HepG2 (cell line): ENCODE data around the gene PRELP. TPM values are rescaled to one million over a fixed set of nuclear protein-coding genes. Genes with fewer than 3 reads are reported as not detected.

Source experiments
- ATAC-seq: fragments of 200-7000 bp; cut with Tn5 transposase; 3 replicates; pipeline ENCODE4 v1.9.1; 2020; ENCODE audit warnings: mild to moderate bottlenecking, moderate library complexity
- BruUV-seq: library from RNA; stranded (reverse); fragments of 400-500 nt; replicated peaks from 2 replicates; lab custom pipeline; 2021; lab: Mats Ljungman, UMichigan
- CTCF ChIA-PET: fragments of 300-600 bp; formaldehyde crosslinking; extraction: SDS; loops from one replicate; lab custom pipeline; 2021; ENCODE audit warnings: low total read pairs, inconsistent platforms, low intra/inter-chr PET ratio; lab: Yijun Ruan, JAX
- POLR2A ChIA-PET: fragments of 350-600 bp; sonication (Branson Sonifier 250); formaldehyde crosslinking; loops from one replicate; lab custom pipeline; 2020; ENCODE audit warnings: antibody characterized with exemption, inconsistent platforms; lab: Yijun Ruan, JAX
- DNase-seq: peaks from one replicate; pipeline ENCODE4 v3.0.0-alpha.2; 2015; ENCODE audit warnings: low spot score
- FAIRE-seq: peaks from 3 replicates; lab custom pipeline; 2011; peaks lifted over from hg19 to GRCh38; lab: Jason Lieb, UNC
- H2AFZ ChIP-seq: one replicate; pipeline ENCODE4 v1.6.1; 2011; ENCODE audit warnings: low read length, inconsistent platforms
- H3K27ac ChIP-seq: fragments of 300-600 bp; 3 replicates; pipeline ENCODE4 v1.8.0; 2011; ENCODE audit warnings: mixed run types, mild to moderate bottlenecking, mixed read lengths, low read length, inconsistent platforms; ENCODE audit not compliant: insufficient read depth; ENCODE audit errors: extremely low read length
- H3K27me3 ChIP-seq, 2 experiments: fragments of 200-600 bp in 1 of 2; 2 replicates in 1 of 2; 3 replicates in 1 of 2; pipeline versions ENCODE4 v1.6.0 to v1.8.0; 2011; ENCODE audit warnings: low read length in 2 of 2, mild to moderate bottlenecking in 2 of 2, moderate library complexity in 2 of 2, inconsistent platforms in 1 of 2; ENCODE audit not compliant: insufficient read depth in 2 of 2, control insufficient read depth in 1 of 2
- H3K36me3 ChIP-seq, 2 experiments: fragments of 200-600 bp in 1 of 2; replicated peaks in 1 of 2; 2 replicates in 1 of 2; 3 replicates in 1 of 2; pipeline versions ENCODE4 v1.5.1 to v1.8.0; 2011; ENCODE audit warnings: low read length in 2 of 2, inconsistent platforms in 1 of 2; ENCODE audit not compliant: insufficient read depth in 2 of 2, control insufficient read depth in 1 of 2
- H3K4me1 ChIP-seq: 2 replicates; pipeline ENCODE4 v1.5.1; 2012; ENCODE audit warnings: low read length, inconsistent platforms; ENCODE audit not compliant: insufficient read depth
- H3K4me2 ChIP-seq: 2 replicates; pipeline ENCODE4 v1.6.0; 2011; ENCODE audit warnings: low read depth, low read length, inconsistent platforms
- H3K4me3 ChIP-seq, 3 experiments: fragments of 200-600 bp in 1 of 3; sonication (generic), shearing (Covaris generic) in 1 of 3; replicated peaks in 1 of 3; 2 replicates each; pipeline ENCODE4 v1.5.1; 2011 to 2016; ENCODE audit warnings: low read length in 3 of 3, inconsistent platforms in 2 of 3, low read depth in 2 of 3, mild to moderate bottlenecking in 2 of 3, control low read depth in 1 of 3, mixed read lengths in 1 of 3; ENCODE audit not compliant: insufficient read depth in 1 of 3
- H3K79me2 ChIP-seq: one replicate; pipeline ENCODE4 v1.6.1; 2011; ENCODE audit warnings: low read length, inconsistent platforms; ENCODE audit not compliant: insufficient read depth
- H3K9ac ChIP-seq: 2 replicates; pipeline ENCODE4 v1.6.0; 2011; ENCODE audit warnings: mild to moderate bottlenecking, low read depth, low read length, inconsistent platforms; ENCODE audit not compliant: insufficient read depth
- H3K9me3 ChIP-seq: 2 replicates; pipeline ENCODE4 v1.5.1; 2012; ENCODE audit warnings: mild to moderate bottlenecking, low read length
- H4K20me1 ChIP-seq: 2 replicates; pipeline ENCODE4 v1.6.0; 2011; ENCODE audit warnings: inconsistent platforms, mild to moderate bottlenecking, low read length, moderate library complexity; ENCODE audit not compliant: insufficient read depth
- ARNTL ChIP-seq: sonication (generic); formaldehyde crosslinking; IDR thresholded peaks from 2 replicates; pipeline ENCODE4 v1.4.0; 2020; ENCODE audit warnings: mild to moderate bottlenecking, missing genetic modification reagents
- ATF1 ChIP-seq: IDR thresholded peaks from 2 replicates; pipeline ENCODE4 v1.6.1; 2016; ENCODE audit warnings: mild to moderate bottlenecking, control low read depth
- CEBPG ChIP-seq: IDR thresholded peaks from 2 replicates; pipeline ENCODE4 v1.6.1; 2016
- CERS6 ChIP-seq: sonication (generic); formaldehyde crosslinking; IDR thresholded peaks from 2 replicates; pipeline ENCODE4 v1.5.0; 2020; ENCODE audit warnings: missing genetic modification reagents
- DMTF1 ChIP-seq: sonication (generic); formaldehyde crosslinking; IDR thresholded peaks from 2 replicates; pipeline ENCODE4 v1.4.0; 2020; ENCODE audit warnings: mild to moderate bottlenecking, missing genetic modification reagents
- EZH2 ChIP-seq: conservative IDR thresholded peaks from 2 replicates; pipeline ENCODE4 v1.6.1; 2012; ENCODE audit warnings: mild to moderate bottlenecking, low read depth, low read length, moderate library complexity
- HMGA1 ChIP-seq: sonication (generic); formaldehyde crosslinking; conservative IDR thresholded peaks from 2 replicates; pipeline ENCODE4 v1.4.0; 2020; ENCODE audit warnings: missing genetic modification reagents
- SNRNP70 ChIP-seq: fragments of 200-400 bp; formaldehyde crosslinking; IDR thresholded peaks from 2 replicates; pipeline ENCODE4 v1.6.1; 2017; ENCODE audit warnings: mild to moderate bottlenecking, low read depth, low read length, moderate library complexity
- TCF7 ChIP-seq: sonication (generic); IDR thresholded peaks from 2 replicates; pipeline ENCODE4 v1.6.1; 2016; ENCODE audit warnings: antibody characterized with exemption, low read depth
- ZFP62 ChIP-seq: sonication (generic); formaldehyde crosslinking; IDR thresholded peaks from 2 replicates; pipeline ENCODE4 v1.4.0; 2020; ENCODE audit warnings: missing genetic modification reagents
- ZFP90 ChIP-seq: sonication (generic); formaldehyde crosslinking; IDR thresholded peaks from 2 replicates; pipeline ENCODE4 v1.8.0; 2022; ENCODE audit warnings: missing genetic modification reagents, mild to moderate bottlenecking, inconsistent platforms, borderline replicate concordance
- ZKSCAN8 ChIP-seq: IDR thresholded peaks from 2 replicates; pipeline ENCODE4 v1.6.1; 2016; ENCODE audit warnings: borderline replicate concordance, missing genetic modification reagents, missing compliant biosample characterization
- ZNF414 ChIP-seq: sonication (generic); formaldehyde crosslinking; IDR thresholded peaks from 2 replicates; pipeline ENCODE4 v1.5.0; 2020; ENCODE audit warnings: missing genetic modification reagents
- WGBS: methylation state at CpG from one replicate; pipeline ENCODE4 v1.1.6; 2017; ENCODE audit warnings: low lambda C conversion rate; 5-methylcytosine and 5-hydroxymethylcytosine counted together
- in situ Hi-C: cut with HindIII; loops from 2 replicates; pipeline ENCODE4 v1.10.0; 2017; ENCODE audit warnings: low pct_unique_long_range_greater_than_20kb; ENCODE audit not compliant: extremely low pct_ligation_motif_present
- intact Hi-C: fragments of 100-400 bp; cut with micrococcal nuclease; formaldehyde crosslinking; loops from one replicate; pipeline ENCODE4 v1.10.0; 2022; ENCODE audit not compliant: unreplicated experiment
- polyA plus RNA-seq, 8 experiments: library from polyadenylated mRNA; depleted of rRNA in 3 of 8; stranded (reverse) in 7 of 8; unstranded in 1 of 8; fragments of >200 nt; fragmentation: Illumina TruSeq in 4 of 8; extraction: Trizol in 4 of 8; gene quantifications; 2 replicates each; pipeline versions ENCODE4 v1.2.1 to v1.2.3, GENCODE V29; 2011 to 2016; ENCODE audit warnings: low read depth in 4 of 8, missing spikeins in 1 of 8, mixed read lengths in 1 of 8; ENCODE audit not compliant: insufficient read depth in 1 of 8
- total RNA-seq, 5 experiments: library from RNA; depleted of rRNA; stranded (reverse); fragments of >200 nt; fragmentation: Illumina TruSeq; extraction: Trizol; gene quantifications; 2 replicates each; pipeline ENCODE4 v1.2.3, GENCODE V29; 2016; ENCODE audit warnings: low read depth in 1 of 5
- TF ChIP-seq, protein P1 (sequence below): sonication (generic); formaldehyde crosslinking; IDR thresholded peaks from 2 replicates; pipeline ENCODE4 v1.4.0; 2020; ENCODE audit warnings: missing genetic modification reagents
- TF ChIP-seq, protein P2 (sequence below): sonication (generic); formaldehyde crosslinking; IDR thresholded peaks from 2 replicates; pipeline ENCODE4 v1.4.0; 2020; ENCODE audit warnings: mild to moderate bottlenecking, missing genetic modification reagents

PRELP gene
- total and polyA plus RNA-seq, 2 of the 13 experiments (the other 11 are each of a cell fraction or from before 2014, with no cell fraction given) = not detected

DNA sequence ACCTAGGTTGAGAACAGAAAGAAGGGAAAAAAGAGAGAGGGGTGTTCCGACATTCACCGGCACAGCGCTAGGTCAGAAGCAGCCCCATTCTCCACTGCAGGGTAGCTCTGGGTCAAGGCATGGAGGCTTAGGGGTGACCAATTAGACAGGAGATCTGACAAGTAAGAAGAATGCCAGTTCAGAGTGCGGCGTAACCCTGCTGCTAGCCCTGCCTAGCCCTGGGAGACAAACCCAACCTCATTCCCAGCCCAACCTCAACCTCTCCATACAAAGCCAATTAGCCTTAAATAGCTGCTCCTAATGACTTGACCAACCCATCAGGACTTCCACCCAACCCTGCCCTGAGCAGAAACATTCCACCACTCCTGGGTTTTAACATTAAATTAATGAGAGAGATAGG, 3.4 kb downstream of the PRELP start (continued):
- TF ChIP-seq ZFP90 (CRISPR knock-in tag) = no peak

DNA sequence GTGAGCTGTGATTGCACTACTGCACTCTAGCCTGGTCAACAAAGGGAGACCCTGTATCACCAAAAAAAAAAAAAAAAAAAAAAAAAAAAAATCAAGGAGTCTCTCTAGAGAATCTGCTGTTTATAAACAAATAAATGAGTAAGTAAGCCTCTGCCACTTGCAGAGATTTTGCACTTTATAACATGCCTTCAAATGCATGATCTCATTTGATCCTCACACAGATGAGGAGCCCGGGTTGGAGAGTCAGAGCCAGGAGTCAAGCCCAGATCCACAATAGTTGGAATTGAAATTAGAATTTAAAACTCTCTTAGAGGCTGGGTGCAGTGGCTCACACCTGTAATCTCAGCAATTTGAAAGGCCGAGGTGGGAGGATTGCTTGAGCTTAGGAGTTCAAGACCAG, 4.0 kb downstream of the PRELP start:
- 14% methylated on average over 2 of the region's 2 CpGs for WGBS
- H3K4me3 ChIP-seq = no peak overlapping the region
- H3K4me2 ChIP-seq = no peak overlapping the region
- no peak overlapping the region for H2AFZ ChIP-seq
- ChIA-PET POLR2A (no interaction called here), CTCF (no interaction called here)
- H3K4me1 ChIP-seq = no peaks in the 10 kb centered on the region
- in situ Hi-C loops = loop anchor here (10.0 kb wide), 1 partner anchor 205 kb away; no protein-coding TSS in a partner anchor
- FAIRE-seq (no peak), ATAC-seq (no peak), DNase-seq (no peak)
- intact Hi-C loops = no loop called here
- H4K20me1 ChIP-seq = no peaks in the 10 kb centered on the region
- H3K27me3 ChIP-seq = peaks cover 1 to 44% of the 10 kb centered on the region in 2 experiments; a peak in 3 of 5 replicates
- H3K9me3 ChIP-seq = no peaks in the 10 kb centered on the region
- H3K79me2 ChIP-seq = no peaks in the 10 kb centered on the region
- BruUV-seq = no TSS peak
- H3K27ac ChIP-seq = no peak overlapping the region
- no peak overlapping the region for H3K9ac ChIP-seq
- no peaks in the 10 kb centered on the region for H3K36me3 ChIP-seq
- TF ChIP-seq ARNTL (CRISPR knock-in tag) (no peak), ZKSCAN8 (CRISPR knock-in tag) (no peak), ZFP62 (no peak), EZH2 (no peak), HMGA1 (no peak), CEBPG (no peak), TCF7 (no peak), DMTF1 (CRISPR knock-in tag) (no peak), CERS6 (CRISPR knock-in tag) (no peak), SNRNP70 (no peak), ATF1 (CRISPR knock-in tag) (no peak), ZNF414 (CRISPR knock-in tag) (no peak)
- TF ChIP-seq, protein P1, sequence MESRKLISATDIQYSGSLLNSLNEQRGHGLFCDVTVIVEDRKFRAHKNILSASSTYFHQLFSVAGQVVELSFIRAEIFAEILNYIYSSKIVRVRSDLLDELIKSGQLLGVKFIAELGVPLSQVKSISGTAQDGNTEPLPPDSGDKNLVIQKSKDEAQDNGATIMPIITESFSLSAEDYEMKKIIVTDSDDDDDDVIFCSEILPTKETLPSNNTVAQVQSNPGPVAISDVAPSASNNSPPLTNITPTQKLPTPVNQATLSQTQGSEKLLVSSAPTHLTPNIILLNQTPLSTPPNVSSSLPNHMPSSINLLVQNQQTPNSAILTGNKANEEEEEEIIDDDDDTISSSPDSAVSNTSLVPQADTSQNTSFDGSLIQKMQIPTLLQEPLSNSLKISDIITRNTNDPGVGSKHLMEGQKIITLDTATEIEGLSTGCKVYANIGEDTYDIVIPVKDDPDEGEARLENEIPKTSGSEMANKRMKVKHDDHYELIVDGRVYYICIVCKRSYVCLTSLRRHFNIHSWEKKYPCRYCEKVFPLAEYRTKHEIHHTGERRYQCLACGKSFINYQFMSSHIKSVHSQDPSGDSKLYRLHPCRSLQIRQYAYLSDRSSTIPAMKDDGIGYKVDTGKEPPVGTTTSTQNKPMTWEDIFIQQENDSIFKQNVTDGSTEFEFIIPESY (CRISPR knock-in tag) = no peak
- TF ChIP-seq, protein P2, sequence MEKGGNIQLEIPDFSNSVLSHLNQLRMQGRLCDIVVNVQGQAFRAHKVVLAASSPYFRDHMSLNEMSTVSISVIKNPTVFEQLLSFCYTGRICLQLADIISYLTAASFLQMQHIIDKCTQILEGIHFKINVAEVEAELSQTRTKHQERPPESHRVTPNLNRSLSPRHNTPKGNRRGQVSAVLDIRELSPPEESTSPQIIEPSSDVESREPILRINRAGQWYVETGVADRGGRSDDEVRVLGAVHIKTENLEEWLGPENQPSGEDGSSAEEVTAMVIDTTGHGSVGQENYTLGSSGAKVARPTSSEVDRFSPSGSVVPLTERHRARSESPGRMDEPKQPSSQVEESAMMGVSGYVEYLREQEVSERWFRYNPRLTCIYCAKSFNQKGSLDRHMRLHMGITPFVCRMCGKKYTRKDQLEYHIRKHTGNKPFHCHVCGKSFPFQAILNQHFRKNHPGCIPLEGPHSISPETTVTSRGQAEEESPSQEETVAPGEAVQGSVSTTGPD (CRISPR knock-in tag) = no peak
